RWPE2 (cell line): ENCODE measurements around the gene FRAS1.

Experiments used
- ATAC-seq: fragments of 200-7000 bp; cut with Tn5 transposase; 3 replicates; pipeline ENCODE4 v1.9.1; 2021; ENCODE audit warnings: low read depth
- DNase-seq: peaks from one replicate; pipeline ENCODE4 v3.0.0-alpha.2; 2020; ENCODE audit warnings: low spot score
- H3K27ac ChIP-seq: fragments of 450-650 bp; 2 replicates; pipeline ENCODE4 v1.5.1; 2017; ENCODE audit warnings: mild to moderate bottlenecking; ENCODE audit not compliant: poor library complexity, severe bottlenecking
- H3K27me3 ChIP-seq: fragments of 250-450 bp; sonication (Bioruptor Pico); 2 replicates; pipeline ENCODE4 v1.5.1; 2021; ENCODE audit warnings: mild to moderate bottlenecking, moderate library complexity; ENCODE audit not compliant: insufficient read depth, poor library complexity, severe bottlenecking
- H3K36me3 ChIP-seq: fragments of 250-450 bp; sonication (Bioruptor Pico); 2 replicates; pipeline ENCODE4 v1.5.1; 2020; ENCODE audit warnings: low read depth, mild to moderate bottlenecking, moderate library complexity
- H3K4me1 ChIP-seq: fragments of 250-450 bp; sonication (Bioruptor Pico); 2 replicates; pipeline ENCODE4 v1.5.1; 2021; ENCODE audit warnings: mild to moderate bottlenecking, moderate library complexity; ENCODE audit not compliant: insufficient read depth, poor library complexity, severe bottlenecking
- H3K4me3 ChIP-seq: fragments of 250-450 bp; sonication (Bioruptor Pico); 2 replicates; pipeline ENCODE4 v1.5.1; 2021; ENCODE audit warnings: mild to moderate bottlenecking, moderate library complexity; ENCODE audit not compliant: severe bottlenecking
- H3K9me3 ChIP-seq: fragments of 250-450 bp; sonication (Bioruptor Pico); 2 replicates; pipeline ENCODE4 v1.5.1; 2021; ENCODE audit warnings: mild to moderate bottlenecking, moderate library complexity; ENCODE audit not compliant: severe bottlenecking
- TF ChIP-seq, protein P1 (sequence below): fragments of 450-650 bp; IDR thresholded peaks from one replicate; pipeline ENCODE4 v1.5.1; 2017; ENCODE audit warnings: mild to moderate bottlenecking, moderate library complexity; ENCODE audit not compliant: poor library complexity, severe bottlenecking

FRAS1 gene

DNA sequence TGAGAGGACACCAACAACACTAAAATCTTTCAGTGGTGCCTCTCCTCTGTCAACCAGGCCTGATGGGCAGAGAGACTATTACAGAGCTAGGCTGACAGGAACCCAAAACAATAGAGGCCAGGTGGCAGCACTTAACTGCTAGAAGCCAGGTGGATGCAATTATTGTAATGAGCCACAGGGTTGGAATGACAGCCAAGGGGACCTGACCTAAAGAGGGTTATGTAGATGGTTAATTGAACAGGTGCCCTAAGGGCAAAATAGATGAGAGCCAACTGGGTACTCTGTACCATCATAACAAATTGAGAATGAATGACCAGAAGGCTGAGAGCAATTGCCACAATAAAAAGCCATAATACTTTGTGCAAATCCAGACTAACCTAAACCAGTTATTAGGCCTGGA, 24.7 kb upstream of the FRAS1 start:
- no peaks in the 10 kb centered on the region for H3K4me1 ChIP-seq
- no peak overlapping the region for H3K4me3 ChIP-seq
- TF ChIP-seq, protein P1, sequence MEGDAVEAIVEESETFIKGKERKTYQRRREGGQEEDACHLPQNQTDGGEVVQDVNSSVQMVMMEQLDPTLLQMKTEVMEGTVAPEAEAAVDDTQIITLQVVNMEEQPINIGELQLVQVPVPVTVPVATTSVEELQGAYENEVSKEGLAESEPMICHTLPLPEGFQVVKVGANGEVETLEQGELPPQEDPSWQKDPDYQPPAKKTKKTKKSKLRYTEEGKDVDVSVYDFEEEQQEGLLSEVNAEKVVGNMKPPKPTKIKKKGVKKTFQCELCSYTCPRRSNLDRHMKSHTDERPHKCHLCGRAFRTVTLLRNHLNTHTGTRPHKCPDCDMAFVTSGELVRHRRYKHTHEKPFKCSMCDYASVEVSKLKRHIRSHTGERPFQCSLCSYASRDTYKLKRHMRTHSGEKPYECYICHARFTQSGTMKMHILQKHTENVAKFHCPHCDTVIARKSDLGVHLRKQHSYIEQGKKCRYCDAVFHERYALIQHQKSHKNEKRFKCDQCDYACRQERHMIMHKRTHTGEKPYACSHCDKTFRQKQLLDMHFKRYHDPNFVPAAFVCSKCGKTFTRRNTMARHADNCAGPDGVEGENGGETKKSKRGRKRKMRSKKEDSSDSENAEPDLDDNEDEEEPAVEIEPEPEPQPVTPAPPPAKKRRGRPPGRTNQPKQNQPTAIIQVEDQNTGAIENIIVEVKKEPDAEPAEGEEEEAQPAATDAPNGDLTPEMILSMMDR: peak; percentile 8
- ATAC-seq (peak; percentile 54; the same call in 2 of the 3 replicates), DNase-seq (no peak)
- H3K36me3 ChIP-seq: no peaks in the 10 kb centered on the region
- H3K27ac ChIP-seq: no peak overlapping the region
- H3K9me3 ChIP-seq: no peaks in the 10 kb centered on the region
- no peaks in the 10 kb centered on the region for H3K27me3 ChIP-seq

DNA sequence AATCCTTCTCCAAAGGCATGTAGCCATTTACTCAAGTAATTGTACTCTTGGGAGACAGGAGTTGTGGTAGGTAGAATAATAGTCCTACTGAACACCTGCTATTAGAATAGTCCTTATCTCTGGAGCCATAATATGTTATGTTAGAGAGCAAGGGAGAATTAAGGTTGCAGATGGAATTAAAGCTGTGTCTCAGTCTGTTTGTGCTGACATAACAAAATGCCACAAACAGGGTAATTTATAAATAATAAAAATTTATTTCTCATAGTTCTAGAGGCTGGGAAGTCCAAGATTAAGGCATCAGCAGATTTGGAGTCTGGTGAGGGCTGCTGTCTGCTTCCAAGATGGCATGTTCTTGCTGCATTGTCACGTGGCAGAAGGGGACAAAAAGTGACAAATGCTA, 24.2 kb upstream of the FRAS1 start:
- Histone ChIP-seq H3K9me3 (no peaks in the 10 kb centered on the region), H3K36me3 (no peaks in the 10 kb centered on the region), H3K27ac (no peak overlapping the region), H3K4me3 (no peak overlapping the region), H3K4me1 (no peaks in the 10 kb centered on the region), H3K27me3 (no peaks in the 10 kb centered on the region)
- TF ChIP-seq, protein P1: no peak
- ATAC-seq (no peak), DNase-seq (no peak)

DNA sequence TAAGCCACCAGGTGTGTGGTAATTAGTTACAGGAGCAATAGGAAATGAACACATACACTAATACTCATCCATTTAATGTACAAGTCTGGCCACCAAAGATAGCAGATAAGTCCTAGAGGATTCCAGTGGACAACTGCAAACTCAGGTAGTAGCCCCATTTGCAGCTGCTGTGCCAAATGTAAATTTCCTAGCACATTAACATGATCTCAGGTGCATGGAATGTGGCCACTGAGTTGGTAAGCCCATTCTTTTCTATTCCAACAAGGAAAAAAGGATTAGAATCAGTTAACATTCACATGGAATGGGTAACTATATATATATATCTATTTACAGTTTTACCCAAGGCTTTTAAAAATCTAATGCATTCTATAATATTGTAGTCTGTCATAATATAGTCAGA, 23.3 kb upstream of the FRAS1 start:
- H3K9me3 ChIP-seq: no peaks in the 10 kb centered on the region
- ATAC-seq (no peak), DNase-seq (no peak)
- no peaks in the 10 kb centered on the region for H3K36me3 ChIP-seq
- no peak overlapping the region for H3K27ac ChIP-seq
- no peaks in the 10 kb centered on the region for H3K27me3 ChIP-seq
- H3K4me3 ChIP-seq: no peak overlapping the region
- H3K4me1 ChIP-seq: no peaks in the 10 kb centered on the region
- TF ChIP-seq, protein P1: no peak

DNA sequence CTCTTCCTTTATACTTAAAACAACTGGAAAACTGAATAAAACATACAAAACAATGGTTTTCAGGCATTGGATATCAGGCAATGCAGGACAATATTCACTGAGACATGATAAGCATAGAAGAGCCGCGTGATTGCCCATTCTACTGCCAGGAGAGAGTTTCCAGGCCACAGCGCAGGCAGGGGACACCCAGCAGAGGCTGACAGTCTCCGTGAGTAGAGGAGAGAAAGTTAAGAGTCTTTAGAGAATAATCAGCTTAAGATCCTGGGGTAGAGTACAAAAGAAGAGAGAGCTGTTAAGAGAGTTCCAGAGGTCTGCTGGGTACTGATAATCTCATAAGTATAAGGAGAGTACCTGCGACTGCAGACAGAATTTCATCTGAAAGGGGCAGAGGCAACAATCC, 18.4 kb upstream of the FRAS1 start:
- Histone ChIP-seq H3K9me3 (no peaks in the 10 kb centered on the region), H3K4me3 (no peak overlapping the region), H3K4me1 (no peaks in the 10 kb centered on the region), H3K27me3 (no peaks in the 10 kb centered on the region), H3K36me3 (no peaks in the 10 kb centered on the region), H3K27ac (no peak overlapping the region)
- DNase-seq (no peak), ATAC-seq (no peak)
- TF ChIP-seq, protein P1: no peak

DNA sequence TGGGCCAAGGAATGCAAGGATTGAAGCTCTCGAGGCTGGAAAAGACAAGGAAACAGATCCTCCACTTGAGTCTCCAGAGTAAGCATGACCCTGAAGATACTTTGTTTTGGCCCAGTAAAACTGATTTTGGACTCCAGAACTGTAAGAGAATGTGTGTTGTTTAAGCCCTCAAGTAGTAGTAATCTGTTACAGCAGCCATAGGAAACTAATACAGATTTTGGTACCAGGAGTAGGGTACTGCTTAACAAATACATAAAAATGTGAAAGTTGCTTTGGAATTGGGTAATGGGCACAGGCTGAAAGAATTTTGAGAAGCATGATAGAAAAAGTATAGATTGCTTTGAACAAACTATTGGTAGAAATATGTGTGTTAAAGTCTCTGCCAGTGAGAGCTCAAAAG, 17.4 kb upstream of the FRAS1 start:
- no peak overlapping the region for H3K27ac ChIP-seq
- no peak for DNase-seq
- H3K4me3 ChIP-seq: no peak overlapping the region
- no peaks in the 10 kb centered on the region for H3K4me1 ChIP-seq
- no peaks in the 10 kb centered on the region for H3K9me3 ChIP-seq
- H3K27me3 ChIP-seq: no peaks in the 10 kb centered on the region
- TF ChIP-seq, protein P1: no peak
- no peak for ATAC-seq
- H3K36me3 ChIP-seq: no peaks in the 10 kb centered on the region
